ENCODE results near the gene PRR18.

DNA sequence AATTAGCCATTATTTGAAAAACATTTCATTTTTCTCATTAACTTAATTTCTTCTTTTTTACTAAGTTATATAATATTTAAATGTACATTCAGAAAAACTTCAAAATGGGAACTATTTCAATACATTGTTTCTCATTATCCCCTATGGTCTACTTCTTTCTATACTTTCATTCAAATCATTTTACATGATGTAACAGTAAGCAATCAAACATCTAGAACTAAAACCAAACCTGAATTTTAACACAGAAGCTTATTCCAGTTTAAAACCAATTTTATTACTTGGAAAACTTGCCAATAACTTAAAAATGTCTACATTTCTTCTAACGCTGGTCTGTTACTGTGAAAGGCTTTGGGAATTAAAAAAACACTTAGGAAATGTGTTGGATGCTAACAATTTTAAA lies 4.6 kb upstream of the PRR18 start:
- TF ChIP-seq BHLHE40 (IDR thresholded peaks at IDR 0.05; ENCODE audit: borderline replicate concordance) (no peak), FOXM1 (IDR thresholded peaks at IDR 0.05; ENCODE audit: borderline replicate concordance) (no peak), SP1 (IDR thresholded peaks at IDR 0.05) (no peak), ELF4 (IDR thresholded peaks at IDR 0.05) (no peak), CTBP1 (IDR thresholded peaks at IDR 0.05; ENCODE audit: borderline replicate concordance) (no peak), ZNF384 (IDR thresholded peaks at IDR 0.05) (no peak), LEF1 (IDR thresholded peaks at IDR 0.05; ENCODE audit: borderline replicate concordance) (no peak), SUZ12 (IDR thresholded peaks at IDR 0.05) (no peak), NFRKB (IDR thresholded peaks at IDR 0.05) (no peak), HDGF (IDR thresholded peaks at IDR 0.05; ENCODE audit: borderline replicate concordance) (no peak), FOXK2 (IDR thresholded peaks at IDR 0.05) (no peak)
